Measurements from ENCODE around the gene RCSD1.

DNA sequence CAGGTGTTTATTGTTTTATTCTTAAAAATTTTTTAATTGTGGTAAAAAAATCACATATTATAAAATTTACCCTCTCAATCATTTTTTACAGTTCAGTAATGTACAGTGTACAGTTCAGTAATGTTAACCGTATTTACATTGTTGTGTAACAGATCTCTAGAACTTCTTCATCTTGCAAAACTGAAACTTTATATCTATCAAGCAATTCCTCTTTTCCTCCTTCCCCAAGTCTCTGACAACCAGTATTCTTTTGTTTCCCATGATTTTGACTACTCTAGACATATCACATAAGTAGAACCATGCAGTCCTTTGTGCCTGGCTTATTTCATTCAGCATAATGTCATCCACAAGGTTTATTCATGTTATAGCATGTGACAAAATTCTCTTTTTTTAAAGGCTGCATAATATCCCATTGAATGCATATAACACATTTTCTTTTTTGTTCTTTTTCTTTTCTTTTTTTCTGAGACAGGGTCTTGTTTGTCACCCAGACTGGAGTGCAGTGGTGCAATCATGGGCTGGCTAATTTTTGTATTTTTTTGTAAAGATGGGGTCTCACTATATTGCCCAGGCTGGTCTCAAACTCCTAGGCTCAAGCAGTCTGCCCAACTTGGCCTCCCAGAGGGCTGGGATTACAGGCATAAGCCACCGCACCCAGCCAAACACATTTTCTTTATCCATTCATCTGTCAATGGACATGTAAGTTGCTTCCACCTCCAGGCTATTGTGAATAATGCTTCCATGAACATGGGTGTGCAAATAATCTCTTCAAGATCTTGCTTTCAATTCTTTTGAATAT is 17.2 kb upstream of the RCSD1 start:
- TF ChIP-seq TAF1 (IDR thresholded peaks at IDR 0.05; ENCODE audit: low read depth) (no peak), CEBPB (IDR thresholded peaks at IDR 0.05) (no peak), RAD21 (IDR thresholded peaks at IDR 0.05; ENCODE audit: low read depth) (no peak), YY1 (IDR thresholded peaks at IDR 0.05; ENCODE audit: low read depth) (no peak), EP300 (IDR thresholded peaks at IDR 0.05; ENCODE audit: borderline replicate concordance) (no peak), FOXM1 (IDR thresholded peaks at IDR 0.05; ENCODE audit: borderline replicate concordance, low read depth) (no peak), TCF12 (IDR thresholded peaks at IDR 0.05; ENCODE audit: low read depth) (no peak), EGR1 (IDR thresholded peaks at IDR 0.05) (no peak), CREB1 (IDR thresholded peaks at IDR 0.05; ENCODE audit: low read depth) (no peak), ZBTB7A (IDR thresholded peaks at IDR 0.05; ENCODE audit: low read depth) (no peak)
- TF ChIP-seq, protein P1, sequence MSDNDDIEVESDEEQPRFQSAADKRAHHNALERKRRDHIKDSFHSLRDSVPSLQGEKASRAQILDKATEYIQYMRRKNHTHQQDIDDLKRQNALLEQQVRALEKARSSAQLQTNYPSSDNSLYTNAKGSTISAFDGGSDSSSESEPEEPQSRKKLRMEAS (IDR thresholded peaks at IDR 0.05) = no peak
- TF ChIP-seq, protein P2, sequence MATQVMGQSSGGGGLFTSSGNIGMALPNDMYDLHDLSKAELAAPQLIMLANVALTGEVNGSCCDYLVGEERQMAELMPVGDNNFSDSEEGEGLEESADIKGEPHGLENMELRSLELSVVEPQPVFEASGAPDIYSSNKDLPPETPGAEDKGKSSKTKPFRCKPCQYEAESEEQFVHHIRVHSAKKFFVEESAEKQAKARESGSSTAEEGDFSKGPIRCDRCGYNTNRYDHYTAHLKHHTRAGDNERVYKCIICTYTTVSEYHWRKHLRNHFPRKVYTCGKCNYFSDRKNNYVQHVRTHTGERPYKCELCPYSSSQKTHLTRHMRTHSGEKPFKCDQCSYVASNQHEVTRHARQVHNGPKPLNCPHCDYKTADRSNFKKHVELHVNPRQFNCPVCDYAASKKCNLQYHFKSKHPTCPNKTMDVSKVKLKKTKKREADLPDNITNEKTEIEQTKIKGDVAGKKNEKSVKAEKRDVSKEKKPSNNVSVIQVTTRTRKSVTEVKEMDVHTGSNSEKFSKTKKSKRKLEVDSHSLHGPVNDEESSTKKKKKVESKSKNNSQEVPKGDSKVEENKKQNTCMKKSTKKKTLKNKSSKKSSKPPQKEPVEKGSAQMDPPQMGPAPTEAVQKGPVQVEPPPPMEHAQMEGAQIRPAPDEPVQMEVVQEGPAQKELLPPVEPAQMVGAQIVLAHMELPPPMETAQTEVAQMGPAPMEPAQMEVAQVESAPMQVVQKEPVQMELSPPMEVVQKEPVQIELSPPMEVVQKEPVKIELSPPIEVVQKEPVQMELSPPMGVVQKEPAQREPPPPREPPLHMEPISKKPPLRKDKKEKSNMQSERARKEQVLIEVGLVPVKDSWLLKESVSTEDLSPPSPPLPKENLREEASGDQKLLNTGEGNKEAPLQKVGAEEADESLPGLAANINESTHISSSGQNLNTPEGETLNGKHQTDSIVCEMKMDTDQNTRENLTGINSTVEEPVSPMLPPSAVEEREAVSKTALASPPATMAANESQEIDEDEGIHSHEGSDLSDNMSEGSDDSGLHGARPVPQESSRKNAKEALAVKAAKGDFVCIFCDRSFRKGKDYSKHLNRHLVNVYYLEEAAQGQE (IDR thresholded peaks at IDR 0.05; ENCODE audit: low read depth) = no peak
- TF ChIP-seq, protein P3, sequence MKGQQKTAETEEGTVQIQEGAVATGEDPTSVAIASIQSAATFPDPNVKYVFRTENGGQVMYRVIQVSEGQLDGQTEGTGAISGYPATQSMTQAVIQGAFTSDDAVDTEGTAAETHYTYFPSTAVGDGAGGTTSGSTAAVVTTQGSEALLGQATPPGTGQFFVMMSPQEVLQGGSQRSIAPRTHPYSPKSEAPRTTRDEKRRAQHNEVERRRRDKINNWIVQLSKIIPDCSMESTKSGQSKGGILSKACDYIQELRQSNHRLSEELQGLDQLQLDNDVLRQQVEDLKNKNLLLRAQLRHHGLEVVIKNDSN (IDR thresholded peaks at IDR 0.05) = no peak
